HG03097 (cell line): ENCODE data around the gene PPP2R1B.

Experiments
- ATAC-seq: cut with Tn5 transposase; IDR thresholded peaks from one replicate; pipeline ENCODE4 v1.9.1; 2021; ENCODE audit not compliant: unreplicated experiment, low FRiP score

The PPP2R1B gene

DNA sequence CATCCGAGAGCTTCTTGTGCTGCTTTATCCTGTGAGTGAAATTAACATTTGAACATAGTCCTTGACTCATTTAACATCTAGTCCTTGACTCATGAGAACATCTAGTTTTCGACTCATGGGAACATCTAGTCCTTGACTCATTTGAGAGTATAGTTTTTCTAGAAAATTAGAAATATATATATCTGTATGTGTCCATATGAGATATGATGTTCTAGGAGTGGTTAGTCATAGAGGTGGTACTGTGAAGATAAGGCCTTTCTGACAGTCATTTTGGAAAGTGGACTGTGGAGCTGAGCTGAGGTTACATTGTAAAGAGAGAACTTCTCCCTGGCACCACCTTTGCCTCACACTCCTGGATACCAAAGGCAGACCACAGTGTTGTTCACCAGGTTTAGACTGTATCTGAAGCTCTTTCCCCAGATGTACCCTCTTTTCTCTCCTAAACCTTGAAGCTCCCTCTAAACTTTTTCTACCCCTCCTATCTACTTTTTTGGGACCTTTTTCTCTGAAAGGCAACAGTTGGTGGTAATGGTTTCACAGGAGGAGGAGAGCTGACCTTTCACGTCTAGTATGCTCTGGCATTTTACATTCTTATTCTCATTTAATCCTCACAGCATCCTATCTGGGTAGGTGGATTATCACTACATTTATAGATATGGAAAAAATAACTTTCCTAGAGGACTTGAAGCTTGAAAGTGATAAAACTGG, 67.2 kb downstream of the PPP2R1B start:
- ATAC-seq, result no peak

DNA sequence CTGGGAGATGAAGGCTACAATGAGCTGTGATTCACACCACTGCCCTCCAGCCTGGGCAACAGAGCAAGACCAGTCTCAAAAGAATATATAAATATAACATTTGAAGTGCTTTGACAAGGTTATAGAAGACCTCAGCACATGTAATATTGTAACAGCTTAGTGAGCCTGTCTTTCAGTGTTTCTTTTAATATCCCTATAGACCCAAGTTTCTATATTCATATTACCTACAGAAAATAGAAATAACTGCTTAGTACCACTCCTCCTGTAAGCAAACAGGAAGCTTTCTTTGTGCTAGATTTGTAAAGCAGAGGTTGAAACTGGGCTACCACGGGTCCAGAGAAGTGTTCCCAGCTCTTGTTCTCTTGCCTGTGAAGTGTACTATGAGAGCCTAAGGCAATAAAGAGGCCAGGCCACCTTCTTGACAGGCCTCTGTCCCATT, 68.2 kb downstream of the PPP2R1B start:
- ATAC-seq, result no peak

DNA sequence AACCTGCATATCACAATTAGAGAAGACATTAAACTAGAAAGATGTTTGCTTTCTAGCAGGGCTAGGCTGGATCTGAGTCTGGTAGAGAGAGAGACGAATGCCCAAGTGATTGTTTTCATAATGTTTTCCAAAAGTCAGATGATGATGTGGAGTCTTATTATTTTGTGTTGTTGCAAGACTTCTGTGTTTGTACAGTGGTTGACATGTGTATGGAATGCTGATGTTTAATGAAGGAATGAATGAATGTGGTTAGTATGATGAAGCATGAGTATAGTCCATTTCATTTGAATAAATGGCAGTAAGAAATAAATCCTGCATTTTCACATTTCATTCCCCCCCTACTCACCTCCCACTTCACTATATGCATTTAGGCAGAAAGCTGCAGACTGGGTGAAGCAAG, 69.6 kb downstream of the PPP2R1B start:
- no peak for ATAC-seq

DNA sequence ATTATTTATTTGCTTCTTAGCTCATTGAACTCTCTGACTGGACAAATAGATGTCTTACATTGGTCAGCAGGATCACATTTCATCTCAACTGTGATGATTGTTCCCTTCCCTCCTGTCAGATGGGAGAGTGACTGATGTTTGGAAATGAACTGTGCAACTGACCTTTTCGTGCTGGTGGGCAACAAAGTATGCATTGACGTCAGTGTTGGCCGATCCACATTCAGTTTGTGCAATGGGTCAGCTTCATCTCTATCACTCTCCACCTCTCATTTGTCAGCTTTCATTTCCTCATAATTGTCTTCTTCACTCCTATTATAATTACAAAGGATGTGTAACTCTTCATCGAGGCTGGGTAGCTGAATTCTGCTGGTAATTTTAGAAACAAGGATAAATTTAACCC, 71.3 kb downstream of the PPP2R1B start:
- no peak for ATAC-seq

DNA sequence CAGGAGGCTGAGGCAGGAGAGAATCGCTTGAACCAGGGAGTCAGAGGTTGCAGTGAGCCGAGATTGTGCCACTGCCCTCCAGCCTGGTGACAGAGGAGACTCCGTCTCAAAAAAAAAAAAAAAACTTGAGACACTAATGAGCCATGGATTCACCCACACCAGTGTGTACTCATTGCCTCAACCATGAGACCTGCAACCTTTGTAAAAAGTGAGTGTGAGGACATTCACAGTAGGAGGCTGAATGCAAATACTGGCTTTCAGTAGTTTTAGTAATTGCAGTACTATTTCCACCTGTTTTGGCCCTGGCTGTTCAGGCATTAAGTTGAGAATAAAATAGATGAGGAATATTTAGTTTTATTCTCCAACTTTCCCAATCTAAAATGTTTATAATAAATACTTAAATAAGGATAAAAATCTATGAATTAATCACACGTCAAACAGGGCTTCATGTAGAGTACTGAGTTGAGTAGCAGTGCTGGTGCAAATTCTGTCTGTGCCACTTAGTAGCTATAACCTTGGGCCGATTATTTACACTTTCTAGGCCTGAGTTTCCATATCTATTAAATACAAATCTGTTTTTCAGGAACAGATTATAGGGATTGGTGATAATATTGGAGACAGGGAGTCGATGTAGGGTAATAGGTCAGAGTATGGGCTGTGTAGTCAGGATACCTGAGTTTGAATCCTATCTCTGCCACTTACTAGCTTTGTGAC, 72.8 kb downstream of the PPP2R1B start:
- no peak for ATAC-seq

DNA sequence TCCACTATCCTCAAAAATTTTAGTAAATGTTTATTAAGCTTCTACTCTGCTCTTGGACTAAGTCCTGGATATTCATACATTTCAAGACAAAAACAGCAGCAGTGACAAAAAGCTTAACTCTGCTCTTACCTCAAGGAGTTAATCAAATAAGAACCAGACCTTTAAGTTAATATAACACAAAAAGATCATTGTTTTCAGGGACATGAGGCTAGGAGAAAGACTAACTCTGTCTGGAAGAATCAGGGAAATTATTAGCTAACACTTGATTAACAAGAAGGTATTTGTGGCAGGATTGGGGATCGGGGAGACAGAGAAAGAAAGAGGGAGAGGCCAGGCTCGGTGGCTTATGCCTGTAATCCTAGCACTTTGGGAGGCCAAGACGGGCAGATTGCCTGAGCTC, 74.4 kb downstream of the PPP2R1B start:
- ATAC-seq, result no peak

DNA sequence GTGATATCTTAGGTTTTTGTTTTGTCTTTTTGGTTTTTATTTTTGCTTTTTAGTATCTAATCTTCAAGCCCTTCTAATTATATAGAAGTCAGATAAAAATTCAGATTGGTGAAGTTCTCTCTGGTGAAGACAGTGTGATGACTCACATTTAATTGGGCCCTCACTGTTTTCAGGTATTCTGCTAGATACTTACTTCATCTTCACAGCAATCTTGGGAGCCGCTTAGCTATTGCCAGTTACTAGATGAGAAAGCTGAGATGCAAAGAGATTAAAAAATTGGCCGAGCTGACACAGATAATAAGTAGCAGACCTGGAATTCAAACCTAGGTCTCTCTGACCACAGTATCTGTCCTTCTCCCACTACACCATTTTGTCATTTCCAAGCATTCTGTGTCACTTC, 75.0 kb downstream of the PPP2R1B start:
- no peak for ATAC-seq

DNA sequence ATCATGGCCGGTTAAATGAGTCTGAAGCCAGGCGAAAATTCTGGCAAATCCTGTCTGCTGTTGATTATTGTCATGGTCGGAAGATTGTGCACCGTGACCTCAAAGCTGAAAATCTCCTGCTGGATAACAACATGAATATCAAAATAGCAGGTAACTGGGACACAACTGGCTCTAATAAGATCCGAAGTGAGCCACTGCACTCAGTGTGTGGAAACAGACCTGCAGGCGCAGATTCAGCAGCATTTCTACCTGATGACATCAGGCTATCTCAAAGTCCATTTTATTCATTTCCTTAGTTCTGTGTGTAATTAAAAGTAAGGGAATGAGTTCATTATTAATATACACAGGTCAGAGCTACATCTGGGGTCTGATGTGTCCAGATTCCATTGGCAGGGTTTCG, 78.2 kb downstream of the PPP2R1B start:
- ATAC-seq, result no peak

DNA sequence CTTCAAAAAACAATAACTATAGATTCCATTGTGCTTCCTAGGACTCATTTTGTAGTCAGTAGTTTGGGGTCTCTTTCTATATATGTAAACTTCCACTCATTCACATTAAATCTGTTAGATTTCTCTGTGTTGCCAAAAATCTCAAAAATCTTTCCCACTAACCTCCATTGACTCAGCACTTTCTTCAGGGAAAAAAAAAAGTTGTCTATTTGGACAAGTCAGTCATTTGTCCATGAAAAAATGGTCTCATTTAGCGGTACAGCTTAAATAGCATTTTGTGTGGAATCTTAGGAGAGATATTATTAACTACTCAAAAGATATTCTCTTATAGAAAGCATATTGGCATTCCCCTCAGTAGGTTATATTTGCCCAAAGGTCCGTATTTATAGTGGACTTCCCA, 81.9 kb downstream of the PPP2R1B start:
- ATAC-seq, result no peak

DNA sequence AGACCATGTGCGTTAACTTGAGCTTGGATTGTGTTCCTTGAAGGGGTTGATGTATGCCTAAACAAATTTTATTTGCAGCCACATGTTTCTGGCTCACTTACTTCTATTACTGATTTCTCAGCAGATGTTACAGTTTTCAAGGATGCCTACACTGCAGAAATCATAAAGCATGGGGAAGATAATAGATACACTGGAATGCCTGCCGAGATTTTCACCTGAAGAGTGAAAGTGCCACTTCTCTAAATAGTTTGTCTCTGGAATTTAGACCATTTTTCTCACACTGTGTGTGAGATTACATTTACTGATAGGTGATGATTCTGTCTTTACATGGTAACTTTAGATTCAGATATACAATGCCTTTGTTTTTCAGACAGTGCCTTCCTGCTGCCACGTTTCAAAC, 82.4 kb downstream of the PPP2R1B start:
- ATAC-seq, result no peak

DNA sequence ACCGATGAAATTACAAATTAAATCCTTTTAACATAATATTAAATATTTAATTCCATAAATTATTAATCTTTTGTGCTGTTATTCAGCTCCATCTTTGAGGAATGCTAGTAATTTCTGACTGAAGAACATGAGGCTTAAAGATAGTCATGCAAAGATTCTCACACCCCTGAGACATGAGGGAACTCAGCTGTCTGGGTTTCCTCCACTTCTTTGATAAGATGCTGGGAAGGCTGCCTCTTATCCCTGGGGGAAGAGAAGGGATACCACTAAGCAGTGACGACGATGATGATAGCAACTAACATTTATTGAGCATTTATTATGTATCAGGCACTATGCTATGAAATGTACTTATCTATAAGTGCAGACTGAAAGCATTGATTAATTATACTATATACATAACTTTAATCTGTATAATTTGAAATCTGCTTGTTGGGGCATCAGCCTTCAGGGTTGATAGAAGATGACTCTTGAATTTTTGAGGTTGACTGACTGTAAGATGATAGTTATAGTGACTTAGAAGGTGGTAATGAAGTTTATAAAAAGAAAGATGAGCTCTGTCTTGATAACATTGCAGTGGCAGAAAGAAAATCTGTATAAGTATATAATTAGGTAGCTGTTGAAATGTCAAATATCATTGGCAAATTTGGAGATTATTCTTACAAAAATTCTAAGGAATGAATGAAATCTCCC, 85.6 kb downstream of the PPP2R1B start:
- no peak for ATAC-seq
